GM19397 (cell line): Measurements from ENCODE around the gene DACT2.
"Not testable (repeated sequence)": the region's sequence is repeated elsewhere in the genome, so short reads cannot be mapped to it uniquely, and the experiment has no call there.

ENCODE experiments used
- ATAC-seq: cut with Tn5 transposase; IDR thresholded peaks from one replicate; pipeline ENCODE4 v1.9.1; 2021; ENCODE audit warnings: mild to moderate bottlenecking, moderate library complexity; ENCODE audit not compliant: unreplicated experiment

Gene DACT2

GRCh38 chr6:168319279-168320111 is at the start of gene DACT2:
TSS of gene DACT2 (minus strand) at chr6:168319777. CDS start at chr6:168319633, 144 bp downstream.
- ATAC-seq: no peak

DNA sequence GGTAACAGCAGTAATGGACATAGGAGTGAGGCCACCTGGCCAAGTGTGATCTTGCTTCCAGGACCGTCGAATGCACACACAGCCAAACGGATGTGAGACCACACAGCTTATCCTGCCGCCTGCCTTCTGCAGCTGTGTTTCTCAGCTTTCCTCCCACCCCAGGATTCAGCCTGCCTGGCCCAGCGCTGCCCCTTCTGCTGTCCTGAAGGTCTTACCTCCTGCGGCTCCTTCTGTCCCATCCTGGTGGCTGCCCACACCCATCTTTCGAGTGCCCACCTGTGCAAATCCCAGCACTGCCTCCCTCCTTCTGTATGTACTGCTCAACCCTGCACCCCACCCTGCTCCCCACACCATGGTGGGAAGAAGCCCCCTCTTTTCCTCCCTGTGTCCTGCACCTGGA is 49.4 kb upstream of the DACT2 start:
- no peak for ATAC-seq

DNA sequence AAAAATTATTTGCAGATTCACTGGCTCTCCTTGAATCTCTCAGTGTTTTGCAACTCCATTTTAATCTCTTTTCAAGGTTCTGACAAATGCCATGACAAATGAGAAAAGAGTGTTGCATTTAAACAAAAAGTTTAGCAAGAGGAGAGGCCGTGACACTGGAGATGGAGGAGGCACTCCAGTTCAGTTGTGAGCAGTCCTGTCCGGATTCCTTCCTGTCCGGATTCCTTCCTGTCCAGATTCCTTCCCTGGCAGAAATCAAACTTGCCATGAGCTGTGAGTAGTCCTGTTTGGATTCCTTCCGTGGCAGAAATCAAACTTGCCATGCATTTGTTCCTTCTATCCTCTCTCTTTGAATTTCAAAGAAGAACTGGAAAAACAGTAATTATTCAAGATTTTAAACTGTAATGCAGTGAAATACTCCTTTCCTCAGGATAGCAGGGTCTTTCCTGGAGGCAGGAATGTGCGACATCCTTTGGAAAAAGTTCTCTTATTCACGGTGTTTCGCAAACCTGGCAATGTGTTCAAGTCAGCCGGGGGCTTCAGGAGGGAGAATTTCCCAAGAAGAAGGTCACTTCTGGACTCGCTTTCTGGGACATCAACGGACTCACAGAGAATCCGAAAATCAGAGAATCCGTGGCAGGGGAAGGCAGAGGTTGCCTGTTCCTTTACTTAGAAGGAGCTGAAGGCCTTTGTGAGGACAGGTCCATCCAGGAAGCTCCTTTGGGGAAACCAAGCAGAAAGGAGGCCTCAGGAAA is 48.7 kb upstream of the DACT2 start:
- no peak for ATAC-seq

DNA sequence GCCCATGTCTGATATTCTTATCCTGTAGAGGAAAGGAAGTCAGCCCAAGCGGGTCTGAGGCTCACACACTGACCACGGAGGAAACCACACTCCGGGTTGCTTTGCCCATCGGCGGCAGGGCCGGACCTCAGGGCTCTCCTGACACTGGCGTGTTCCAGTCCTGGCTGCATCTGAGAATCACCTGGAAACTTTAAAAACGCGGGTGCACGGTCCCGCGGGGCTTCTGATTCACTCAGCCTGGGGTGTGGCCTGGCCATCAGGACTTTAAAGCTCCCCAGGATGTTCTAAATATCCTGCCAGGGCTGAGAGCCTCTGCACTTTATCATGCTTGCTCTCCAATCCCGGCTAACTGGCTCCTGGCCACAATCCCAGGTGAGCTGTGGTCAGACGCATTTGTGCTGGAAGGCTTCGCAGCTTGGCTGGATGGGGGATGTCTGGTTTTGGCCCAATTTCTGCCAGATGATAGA is 47.7 kb upstream of the DACT2 start:
- ATAC-seq: no peak

DNA sequence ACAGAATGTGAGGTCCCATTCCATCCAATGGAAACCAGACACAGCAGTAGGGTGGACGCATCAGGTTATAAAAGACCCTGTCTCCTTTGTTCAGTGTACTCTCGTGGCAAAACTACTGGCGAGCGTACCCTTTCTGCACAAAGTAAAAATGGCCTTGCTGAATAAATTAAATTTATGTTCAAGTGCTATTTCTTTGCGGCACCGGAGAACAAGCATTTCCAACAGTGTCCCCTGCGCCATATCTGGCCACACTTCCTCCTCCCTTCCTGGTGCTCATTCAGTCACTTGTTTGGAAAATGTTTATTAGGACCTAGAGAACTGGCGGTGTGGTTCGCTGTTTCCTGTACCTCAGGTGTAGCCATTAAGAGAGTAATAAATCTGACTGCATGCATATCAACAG is 46.9 kb upstream of the DACT2 start:
- ATAC-seq: no peak

- no peak for ATAC-seq
Observed at GRCh38 chr6:168365422-168366165, 46.0 kb upstream of the DACT2 start.

DNA sequence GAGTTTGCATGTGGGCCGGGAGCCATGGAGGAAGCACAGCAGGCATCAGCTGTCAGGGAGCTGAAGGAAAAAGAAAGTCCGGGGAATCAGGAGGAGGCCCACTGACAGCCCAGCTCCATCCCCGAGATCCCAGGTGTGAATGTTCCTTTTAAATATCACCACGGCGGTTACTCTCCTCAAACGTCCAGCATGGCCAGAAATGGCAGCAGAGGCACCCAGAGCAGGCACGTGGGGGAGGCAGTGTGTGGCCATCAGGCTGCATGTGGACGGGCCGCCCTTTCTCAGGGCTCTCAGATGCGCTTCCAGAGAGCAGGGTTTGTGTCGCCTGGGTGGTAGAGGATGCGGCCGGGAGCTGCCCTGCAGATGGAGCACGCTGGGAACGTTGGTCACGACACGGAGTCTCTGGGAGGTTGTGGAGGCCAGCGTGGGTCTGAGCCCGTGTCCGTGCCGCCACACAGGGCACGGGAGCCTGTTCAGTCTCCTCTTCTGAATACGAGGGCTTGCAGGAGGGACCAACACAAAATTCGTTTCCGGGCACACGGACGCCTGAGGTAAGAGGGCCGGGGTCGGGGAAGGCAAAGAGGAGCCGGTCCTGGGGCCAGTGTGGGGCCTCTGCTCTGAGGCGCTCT is 45.3 kb upstream of the DACT2 start:
- ATAC-seq: no peak

GRCh38 chr6:168363811-168364792 is 44.5 kb upstream of the DACT2 start:
- no peak for ATAC-seq

DNA sequence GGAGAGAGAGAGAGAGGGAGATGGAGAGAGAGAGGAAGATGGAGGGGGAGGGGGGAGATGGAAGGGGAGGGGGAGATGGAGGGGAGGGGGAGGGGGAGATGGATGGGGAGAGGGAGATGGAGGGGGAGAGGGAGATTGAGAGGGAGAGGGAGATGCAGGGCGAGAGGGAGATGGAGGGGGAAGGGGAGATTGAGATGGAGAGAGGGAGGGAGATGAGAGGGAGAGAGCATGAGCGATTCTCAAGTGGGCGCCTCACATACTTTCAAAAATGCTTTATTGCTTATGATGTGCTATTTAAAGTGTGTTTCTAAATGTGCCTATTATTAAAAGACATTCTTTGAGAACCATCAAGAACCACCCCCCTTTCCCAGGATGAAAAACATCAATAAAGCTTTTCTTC is 43.7 kb upstream of the DACT2 start:
- no peak for ATAC-seq

GRCh38 chr6:168362276-168362990 is 42.9 kb upstream of the DACT2 start:
- no peak for ATAC-seq

GRCh38 chr6:168361766-168362165 is 42.2 kb upstream of the DACT2 start:
- ATAC-seq: no peak

DNA sequence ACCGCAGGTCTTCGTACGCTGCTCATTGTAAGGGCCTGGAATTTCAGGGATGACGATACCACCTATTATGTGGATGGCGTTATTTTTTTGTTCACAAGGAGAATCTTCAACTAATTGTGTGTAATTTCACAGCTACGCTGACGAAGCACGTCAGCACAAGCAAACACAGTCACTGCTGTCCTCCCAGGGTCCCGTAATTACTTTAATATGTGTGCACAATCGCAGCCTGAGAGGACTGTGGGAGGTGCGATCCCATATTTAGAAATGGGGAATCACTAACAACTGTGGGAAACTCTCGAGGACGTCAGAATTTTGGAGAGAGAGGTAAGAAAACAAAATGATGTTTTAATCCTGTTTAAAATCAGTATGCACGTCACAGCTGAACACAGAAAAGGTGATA is 40.2 kb upstream of the DACT2 start:
- ATAC-seq: no peak

- no peak for ATAC-seq
Observed at GRCh38 chr6:168358842-168359420, 39.4 kb upstream of the DACT2 start.

DNA sequence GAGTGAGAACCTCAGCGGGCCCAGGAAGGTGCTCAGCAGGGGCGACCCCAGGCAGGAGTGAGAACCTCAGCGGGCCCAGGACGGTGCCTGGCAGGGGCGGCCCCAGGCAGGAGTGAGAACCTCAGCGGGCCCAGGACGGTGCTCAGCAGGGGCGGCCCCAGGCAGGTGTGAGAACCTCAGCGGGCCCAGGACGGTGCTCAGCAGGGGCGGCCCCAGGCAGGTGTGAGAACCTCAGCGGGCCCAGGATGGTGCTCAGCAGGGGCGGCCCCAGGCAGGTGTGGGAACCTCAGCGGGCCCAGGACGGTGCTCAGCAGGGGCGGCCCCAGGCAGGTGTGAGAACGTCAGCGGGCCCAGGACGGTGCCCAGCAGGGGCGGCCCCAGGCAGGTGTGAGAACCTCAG is 37.3 kb upstream of the DACT2 start:
- not testable (repeated sequence) for ATAC-seq

GRCh38 chr6:168355716-168356522 is 36.3 kb upstream of the DACT2 start:
- no peak for ATAC-seq

DNA sequence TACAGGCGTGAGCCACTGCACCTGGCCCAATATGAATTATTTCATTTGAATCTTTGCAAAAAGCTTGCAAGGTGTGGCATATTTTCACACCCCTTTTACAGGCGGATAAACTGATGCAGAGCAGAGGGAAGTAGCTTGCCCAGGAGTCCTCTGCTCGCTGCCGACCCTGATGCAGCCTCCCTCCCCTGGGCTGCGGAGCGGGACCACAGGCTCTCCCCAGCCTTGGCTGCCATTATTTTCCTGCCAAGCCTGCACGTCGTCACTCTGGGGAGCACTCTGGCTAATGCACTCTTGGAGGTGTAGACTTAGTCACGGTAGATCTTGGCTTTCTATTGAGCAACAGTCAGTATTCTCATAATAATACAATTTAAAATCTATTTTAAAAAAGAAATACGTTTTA is 34.8 kb upstream of the DACT2 start:
- no peak for ATAC-seq

GRCh38 chr6:168353041-168353440 is 33.5 kb upstream of the DACT2 start:
- no peak for ATAC-seq

DNA sequence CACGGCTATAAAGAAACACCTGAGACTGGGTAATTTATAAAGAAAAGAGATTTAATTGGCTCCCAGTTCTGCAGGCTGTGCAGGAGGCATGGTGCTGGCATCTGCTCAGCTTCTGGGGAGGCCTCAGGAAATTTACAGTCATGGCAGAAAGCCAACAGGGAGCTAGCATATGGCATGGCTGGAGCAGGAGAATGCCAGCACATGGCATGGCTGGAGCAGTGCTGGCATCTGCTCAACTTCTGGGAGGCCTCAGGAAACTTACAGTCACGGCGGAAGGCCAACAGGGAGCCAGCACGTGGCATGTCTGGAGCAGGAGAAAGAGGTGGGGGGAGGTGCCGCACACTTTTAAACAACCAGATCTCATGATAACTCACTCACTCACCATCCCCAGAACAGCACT is 32.5 kb upstream of the DACT2 start:
- ATAC-seq: no peak
